Nucleus accumbens (tissue), 56 donors: ENCODE results near the gene ADSS2.
"Not testable (repeated sequence)": the region's sequence is repeated elsewhere in the genome, so short reads cannot be mapped to it uniquely, and the experiment has no call there.

Source experiments
- DNase-seq, 56 donors: peaks; one replicate each; lab custom pipeline; 2025; lab: John Stamatoyannopoulos, UW

ADSS2 gene

GRCh38 chr1:244403431-244403830 lies 48.3 kb downstream of the ADSS2 start:
- no peak for DNase-seq

DNA sequence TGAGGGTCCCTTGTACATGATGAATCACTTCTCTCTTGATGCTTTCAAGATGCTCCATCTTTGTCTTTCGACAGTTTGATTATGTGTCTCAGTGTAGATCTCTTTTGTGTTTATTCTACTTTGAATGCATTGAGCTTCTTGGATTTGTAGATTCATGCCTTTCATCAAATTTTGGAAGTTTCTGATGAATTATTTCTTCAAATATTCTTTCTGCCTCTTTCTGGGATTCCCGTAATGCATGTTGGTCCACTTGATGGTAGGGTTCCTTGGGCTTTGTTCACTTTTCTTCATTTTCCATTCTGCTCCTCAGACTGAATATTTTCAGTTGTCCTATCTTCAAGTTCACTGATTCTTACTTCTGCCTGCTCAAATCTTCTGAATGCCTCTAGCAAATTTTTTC lies 50.7 kb downstream of the ADSS2 start:
- no peak for DNase-seq

DNA sequence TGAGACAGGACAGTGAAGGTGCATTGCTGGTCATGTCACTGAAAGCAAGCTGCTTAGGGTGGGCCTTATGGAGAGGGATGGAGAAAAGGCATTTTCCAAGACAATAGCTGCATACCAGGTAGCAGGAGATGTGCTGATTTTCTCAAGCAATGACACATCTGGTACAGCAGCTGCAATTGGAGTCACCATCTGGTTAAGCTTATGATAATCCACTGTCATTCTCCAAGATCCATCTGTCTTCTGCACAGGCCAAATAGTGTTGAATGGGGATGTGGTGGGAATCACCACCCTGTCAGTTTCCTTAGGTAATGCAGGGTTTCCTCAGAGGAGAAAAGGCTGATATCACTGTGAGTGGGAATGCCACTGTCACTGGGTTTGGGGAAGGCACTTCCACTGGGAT lies 54.6 kb downstream of the ADSS2 start:
- no peak for DNase-seq

DNA sequence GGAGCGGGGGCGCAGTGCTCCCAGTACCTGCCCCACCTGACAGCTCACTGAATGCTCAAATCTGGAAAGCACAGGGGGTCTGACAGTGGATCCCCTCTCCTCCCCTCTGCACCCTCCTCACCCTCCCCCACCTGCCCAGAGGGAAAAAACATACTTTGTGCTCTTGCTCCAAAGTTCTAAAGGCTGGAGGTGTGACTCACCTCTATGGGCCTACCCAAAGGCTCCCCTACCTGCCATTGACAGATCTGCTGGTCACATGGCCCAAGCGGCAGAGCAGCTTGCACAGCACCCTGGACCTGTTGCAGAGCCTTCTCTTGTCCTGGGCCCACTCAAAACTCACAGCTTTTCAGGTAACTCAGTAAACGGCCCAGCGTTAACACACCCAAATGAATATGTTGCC lies 55.7 kb downstream of the ADSS2 start:
- DNase-seq: no peak

DNA sequence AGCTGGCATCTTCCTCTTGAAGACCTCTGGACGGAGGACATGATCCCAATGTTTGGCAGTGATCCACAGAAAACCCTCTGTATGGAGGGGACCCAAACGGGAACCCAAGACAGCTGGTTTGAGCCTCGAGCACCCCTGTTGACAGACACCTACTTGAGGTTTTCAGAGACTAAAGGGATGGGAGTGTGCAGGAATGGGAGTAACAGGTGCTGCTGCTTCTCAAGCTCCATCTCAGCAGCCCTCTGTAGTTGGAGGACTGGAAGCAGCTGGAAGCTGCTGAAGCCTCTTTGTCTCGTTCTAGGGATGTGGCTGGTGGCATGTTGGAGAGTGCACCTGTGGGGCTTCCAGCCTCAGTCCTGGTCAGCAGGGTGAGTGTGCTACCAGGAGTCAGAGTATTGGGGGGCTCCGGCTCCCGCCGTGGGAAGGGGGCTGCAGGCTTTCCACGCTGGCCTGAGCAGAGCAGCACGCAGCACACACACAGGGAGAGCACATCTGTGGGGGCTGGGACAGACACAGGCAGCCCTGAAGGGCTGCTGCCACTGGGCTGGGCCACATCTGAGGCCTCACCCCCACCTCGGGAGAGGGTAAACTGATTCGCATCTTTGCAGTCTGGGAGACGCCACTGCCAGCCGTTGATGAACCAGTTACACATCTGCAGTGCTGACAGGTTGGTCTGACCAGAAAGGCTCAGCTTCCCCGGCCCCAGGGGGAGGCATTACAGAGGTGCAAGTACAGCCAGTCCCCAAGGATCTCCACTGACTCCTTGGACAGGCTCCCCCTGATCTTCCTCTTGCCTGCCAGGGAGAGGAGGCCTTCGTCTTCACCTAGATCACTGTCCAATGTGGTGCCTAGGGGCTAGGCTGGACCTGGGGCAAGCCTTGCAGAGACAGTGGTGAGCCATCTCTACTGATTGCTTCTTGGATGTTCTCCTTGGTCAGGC lies 56.6 kb downstream of the ADSS2 start:
- no peak for DNase-seq

- no peak for DNase-seq
Measured at GRCh38 chr1:244394346-244394745, 57.4 kb downstream of the ADSS2 start.

GRCh38 chr1:244393604-244394176 lies 58.0 kb downstream of the ADSS2 start:
- DNase-seq: no peak

DNA sequence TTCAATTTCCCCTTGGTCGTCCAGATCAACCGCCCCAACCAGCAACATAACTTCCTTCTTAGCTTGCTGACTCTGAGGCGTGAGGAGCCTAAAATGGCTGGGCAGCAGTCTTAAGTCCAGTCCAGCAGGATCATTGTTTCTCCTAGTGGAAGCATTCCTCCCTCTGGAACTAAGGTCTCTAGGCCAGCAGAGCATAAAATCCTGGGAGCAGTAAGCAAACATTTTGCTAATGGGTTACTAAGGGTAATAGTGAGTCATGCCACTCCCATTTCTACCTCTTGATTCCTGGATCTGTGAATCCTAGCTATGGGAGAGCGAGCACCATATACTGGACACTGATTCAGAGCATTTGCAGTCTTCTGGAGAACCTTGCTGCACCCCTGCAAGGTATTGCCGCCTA lies 59.9 kb downstream of the ADSS2 start:
- DNase-seq: no peak

GRCh38 chr1:244388961-244389360 lies 62.7 kb downstream of the ADSS2 start:
- no peak for DNase-seq

GRCh38 chr1:244387415-244387814 lies 64.3 kb downstream of the ADSS2 start:
- DNase-seq: no peak

DNA sequence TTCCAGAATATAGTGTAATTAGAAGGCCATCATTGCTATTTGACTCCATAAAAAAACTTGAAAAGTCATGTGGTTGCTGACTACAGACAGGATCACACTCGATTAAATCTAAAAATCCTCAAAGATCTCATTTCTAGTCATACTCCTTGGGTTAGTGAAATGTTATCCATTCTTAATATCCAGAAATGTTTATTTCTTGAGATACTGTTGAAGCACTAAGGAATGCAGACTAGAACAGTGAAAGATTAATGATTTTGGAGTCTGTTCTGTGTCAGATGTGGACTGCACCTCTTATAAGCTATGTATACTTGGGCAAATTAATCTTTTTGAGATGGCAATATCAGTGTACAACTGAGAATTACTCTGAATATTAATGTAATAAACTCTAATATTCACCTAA lies 65.1 kb downstream of the ADSS2 start:
- no peak for DNase-seq

DNA sequence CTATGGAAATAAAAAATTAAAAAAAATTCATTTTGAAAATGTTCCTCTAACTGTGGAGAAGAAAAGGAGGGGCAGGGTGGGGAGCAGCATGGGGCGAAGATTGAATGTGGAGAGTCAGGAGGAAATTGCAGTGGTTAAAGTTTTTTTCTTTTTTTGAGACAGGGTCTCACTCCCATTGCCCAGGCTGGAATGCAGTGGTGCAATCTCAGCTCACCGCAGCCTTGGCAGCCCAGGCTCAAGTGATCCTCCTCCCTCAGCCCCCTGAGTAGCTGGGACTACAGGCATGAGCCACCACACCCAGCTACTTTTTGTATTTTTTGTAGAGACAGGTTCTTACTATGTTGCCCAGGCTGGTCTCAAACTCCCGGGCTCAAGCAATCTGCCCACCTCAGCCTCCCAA lies 67.6 kb downstream of the ADSS2 start:
- DNase-seq: no peak

- no peak for DNase-seq
Measured at GRCh38 chr1:244383278-244383884, 68.3 kb downstream of the ADSS2 start.

GRCh38 chr1:244381878-244382565 lies 69.7 kb downstream of the ADSS2 start:
- DNase-seq: no peak

- DNase-seq: no peak
Measured at GRCh38 chr1:244376126-244376525, 75.6 kb downstream of the ADSS2 start.

- DNase-seq: no peak
Measured at GRCh38 chr1:244375051-244375450, 76.7 kb downstream of the ADSS2 start.

GRCh38 chr1:244374484-244374883 lies 77.2 kb downstream of the ADSS2 start:
- not testable (repeated sequence) for DNase-seq

GRCh38 chr1:244371242-244372141 lies 80.2 kb downstream of the ADSS2 start:
- no peak for DNase-seq

GRCh38 chr1:244370060-244370637 lies 81.6 kb downstream of the ADSS2 start:
- no peak for DNase-seq
